ENCODE results near the gene SURF1.
A peak's percentile ranks its signal among the peaks of the same experiment; 100 is the strongest.
"Not testable (repeated sequence)": the region's sequence is repeated elsewhere in the genome, so short reads cannot be mapped to it uniquely, and the experiment has no call there.

The SURF1 gene

DNA sequence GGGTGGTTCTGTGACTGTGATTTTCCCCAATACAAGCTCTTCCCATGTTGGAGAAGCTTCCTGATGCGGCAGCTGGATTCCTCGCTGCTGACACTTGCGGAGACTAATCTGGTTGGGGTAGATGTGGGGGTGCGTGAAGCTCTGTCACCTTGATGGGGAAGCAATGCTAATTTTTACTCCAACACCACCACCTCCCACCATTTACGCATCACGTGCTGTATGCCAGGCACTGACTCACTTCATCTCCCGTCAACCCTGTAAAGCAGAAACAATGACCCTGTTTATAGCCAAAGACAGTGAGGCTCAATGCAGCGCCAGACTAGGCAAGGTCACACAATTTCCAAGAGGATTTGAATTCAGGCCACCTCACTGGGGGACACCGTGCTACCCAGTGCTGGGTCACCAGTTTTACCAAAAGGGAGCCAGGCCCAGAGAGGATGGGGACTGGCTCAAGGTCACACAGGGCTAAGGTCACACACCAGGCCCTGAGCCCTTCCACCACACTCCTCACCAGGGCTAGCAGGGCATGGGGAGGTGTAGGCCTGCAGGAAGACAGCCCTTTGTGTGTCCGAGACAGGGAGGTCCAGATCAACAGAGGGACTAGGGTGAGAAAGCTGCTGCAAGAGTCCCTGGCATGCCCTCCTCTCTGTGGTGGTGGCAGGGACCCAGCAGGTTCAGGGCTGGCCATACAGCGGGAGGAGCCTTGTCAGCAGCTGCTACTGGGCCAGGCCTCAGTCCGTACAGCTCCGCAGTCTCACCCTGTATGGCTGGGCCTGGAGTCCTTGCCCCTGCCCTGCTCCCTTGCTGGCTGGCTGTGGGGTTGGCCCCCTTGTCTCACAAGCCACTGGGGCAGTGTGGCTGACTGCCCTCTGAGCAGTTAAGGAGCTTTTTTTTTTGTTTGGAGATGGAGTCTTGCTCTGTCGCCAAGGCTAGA is 23.1 kb upstream of the SURF1 start:
- no peak overlapping the region for H3K9ac ChIP-seq (ENCODE audit: insufficient read length)
- H3K4me3 ChIP-seq: no peak overlapping the region
- no peak overlapping the region for H3K27ac ChIP-seq
- no peak for TF ChIP-seq POLR2AphosphoS5 (IDR thresholded peaks at IDR 0.05; ENCODE audit: borderline replicate concordance, low read depth, low read length)
- TF ChIP-seq FOXP2 (optimal IDR thresholded peaks at IDR 0.05; ENCODE audit: control extremely low read depth, extremely low read length, insufficient read depth): no peak
- TF ChIP-seq EZH2 (IDR thresholded peaks at IDR 0.05): no peak
- DNase-seq (ENCODE audit: low read depth, low spot score): no peak
- H3K36me3 ChIP-seq (ENCODE audit: insufficient read depth, low read length): no peaks in the 10 kb centered on the region
- H3K9me3 ChIP-seq (ENCODE audit: low read depth, low read length): no peaks in the 10 kb centered on the region

DNA sequence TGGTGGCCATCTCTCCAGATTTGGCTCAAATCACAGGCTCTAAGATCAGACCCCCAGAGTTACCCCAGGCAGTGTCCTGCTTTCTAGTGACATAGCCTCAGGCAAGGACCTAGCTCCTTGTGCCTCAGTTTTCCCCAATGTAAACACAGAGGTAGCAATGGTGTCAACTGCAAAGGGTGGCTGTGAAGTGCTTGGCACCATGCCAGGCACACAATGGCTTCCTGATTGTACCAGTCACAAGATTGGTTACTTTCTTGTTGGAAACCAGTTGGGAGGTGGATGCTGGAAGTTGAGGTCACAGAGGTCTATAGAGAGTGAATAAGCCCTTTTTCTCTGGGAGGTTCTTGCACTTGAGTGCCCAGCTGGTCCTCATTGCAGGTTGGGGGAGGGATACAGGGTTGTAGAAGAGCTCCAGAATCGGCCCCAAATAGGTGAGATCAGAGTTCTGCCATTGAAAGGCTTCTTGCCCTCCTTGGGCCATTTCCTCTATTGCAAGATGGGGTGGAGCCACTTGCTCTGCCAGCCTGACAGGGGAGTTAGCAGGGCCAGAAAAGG is 22.2 kb upstream of the SURF1 start:
- H3K27ac ChIP-seq: no peak overlapping the region
- H3K36me3 ChIP-seq (ENCODE audit: insufficient read depth, low read length): no peaks in the 10 kb centered on the region; the same call in 1 of the 2 replicates
- H3K4me3 ChIP-seq: no peak overlapping the region
- no peak overlapping the region for H3K9ac ChIP-seq (ENCODE audit: insufficient read length)
- TF ChIP-seq EZH2 (IDR thresholded peaks at IDR 0.05) (no peak), FOXP2 (optimal IDR thresholded peaks at IDR 0.05; ENCODE audit: control extremely low read depth, extremely low read length, insufficient read depth) (no peak), POLR2AphosphoS5 (IDR thresholded peaks at IDR 0.05; ENCODE audit: borderline replicate concordance, low read depth, low read length) (no peak)
- no peaks in the 10 kb centered on the region for H3K9me3 ChIP-seq (ENCODE audit: low read depth, low read length)
- DNase-seq (ENCODE audit: low read depth, low spot score): no peak

GRCh38 chr9:133377721-133378216 is 21.5 kb upstream of the SURF1 start:
- Histone ChIP-seq H3K9ac (ENCODE audit: insufficient read length) (no peak overlapping the region), H3K4me3 (no peak overlapping the region), H3K36me3 (ENCODE audit: insufficient read depth, low read length) (peaks cover 7% of the 10 kb centered on the region; the same call in 1 of the 2 replicates), H3K27ac (no peak overlapping the region), H3K9me3 (ENCODE audit: low read depth, low read length) (no peaks in the 10 kb centered on the region)
- no peak for DNase-seq (ENCODE audit: low read depth, low spot score)
- TF ChIP-seq FOXP2 (optimal IDR thresholded peaks at IDR 0.05; ENCODE audit: control extremely low read depth, extremely low read length, insufficient read depth) (no peak), EZH2 (IDR thresholded peaks at IDR 0.05) (no peak), POLR2AphosphoS5 (IDR thresholded peaks at IDR 0.05; ENCODE audit: borderline replicate concordance, low read depth, low read length) (no peak)

DNA sequence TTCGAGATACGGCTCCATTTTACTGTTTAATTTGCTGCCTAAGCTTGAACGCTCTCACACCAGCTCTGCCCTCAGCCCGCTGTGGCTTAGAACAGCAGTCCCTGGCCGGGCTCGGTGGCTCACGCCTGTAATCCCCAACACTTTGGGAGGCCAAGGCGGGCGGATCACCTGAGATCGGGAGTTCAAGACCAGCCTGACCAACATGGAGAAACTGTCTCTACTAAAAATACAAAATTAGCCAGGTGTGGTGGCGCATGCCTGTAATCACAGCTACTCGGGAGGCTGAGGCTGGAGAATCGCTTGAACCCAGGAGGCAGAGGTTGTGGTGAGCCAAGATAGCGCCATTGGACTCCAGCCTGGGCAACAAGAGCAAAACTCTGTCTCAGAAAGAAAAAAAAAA is 21.0 kb upstream of the SURF1 start:
- DNase-seq (ENCODE audit: low read depth, low spot score); H3K9ac ChIP-seq (ENCODE audit: insufficient read length); H3K9me3 ChIP-seq (ENCODE audit: low read depth, low read length); H3K27ac ChIP-seq; H3K4me3 ChIP-seq: not testable (repeated sequence)
- H3K36me3 ChIP-seq (ENCODE audit: insufficient read depth, low read length): peaks cover 12% of the 10 kb centered on the region; the same call in 1 of the 2 replicates

GRCh38 chr9:133375724-133376654 is 19.7 kb upstream of the SURF1 start, which contains the start of the genes STKLD1 and SURF4:
STKLD1 (plus strand) TSS chr9:133376366; CDS start chr9:133376474, 108 bp downstream.
SURF4 (minus strand) TSS chr9:133376060; CDS start chr9:133375969, 91 bp downstream.
- peak; percentile 45 for DNase-seq (ENCODE audit: low read depth, low spot score)
- TF ChIP-seq FOXP2 (optimal IDR thresholded peaks at IDR 0.05; ENCODE audit: control extremely low read depth, extremely low read length, insufficient read depth): no peak
- peak; percentile 33; the same call in 1 of the 2 replicates for TF ChIP-seq POLR2AphosphoS5 (IDR thresholded peaks at IDR 0.05; ENCODE audit: borderline replicate concordance, low read depth, low read length)
- H3K9me3 ChIP-seq (ENCODE audit: low read depth, low read length): no peaks in the 10 kb centered on the region
- H3K4me3 ChIP-seq: peak within 1 kb of the TSS; percentile 95
- H3K9ac ChIP-seq (ENCODE audit: insufficient read length): peak within 1 kb of the TSS; percentile 88
- peaks cover 12% of the 10 kb centered on the region; the same call in 1 of the 2 replicates for H3K36me3 ChIP-seq (ENCODE audit: insufficient read depth, low read length)
- H3K27ac ChIP-seq: peak within 1 kb of the TSS; percentile 87

GRCh38 chr9:133375116-133375723 is 18.9 kb upstream of the SURF1 start:
- H3K9me3 ChIP-seq (ENCODE audit: low read depth, low read length): no peaks in the 10 kb centered on the region
- H3K27ac ChIP-seq: peak overlapping the region; percentile 87
- peak overlapping the region; percentile 88 for H3K9ac ChIP-seq (ENCODE audit: insufficient read length)
- TF ChIP-seq EZH2 (IDR thresholded peaks at IDR 0.05) (no peak), FOXP2 (optimal IDR thresholded peaks at IDR 0.05; ENCODE audit: control extremely low read depth, extremely low read length, insufficient read depth) (no peak)
- DNase-seq (ENCODE audit: low read depth, low spot score): no peak
- H3K4me3 ChIP-seq: peak overlapping the region; percentile 95
- peaks cover 19% of the 10 kb centered on the region; the same call in 1 of the 2 replicates for H3K36me3 ChIP-seq (ENCODE audit: insufficient read depth, low read length)

DNA sequence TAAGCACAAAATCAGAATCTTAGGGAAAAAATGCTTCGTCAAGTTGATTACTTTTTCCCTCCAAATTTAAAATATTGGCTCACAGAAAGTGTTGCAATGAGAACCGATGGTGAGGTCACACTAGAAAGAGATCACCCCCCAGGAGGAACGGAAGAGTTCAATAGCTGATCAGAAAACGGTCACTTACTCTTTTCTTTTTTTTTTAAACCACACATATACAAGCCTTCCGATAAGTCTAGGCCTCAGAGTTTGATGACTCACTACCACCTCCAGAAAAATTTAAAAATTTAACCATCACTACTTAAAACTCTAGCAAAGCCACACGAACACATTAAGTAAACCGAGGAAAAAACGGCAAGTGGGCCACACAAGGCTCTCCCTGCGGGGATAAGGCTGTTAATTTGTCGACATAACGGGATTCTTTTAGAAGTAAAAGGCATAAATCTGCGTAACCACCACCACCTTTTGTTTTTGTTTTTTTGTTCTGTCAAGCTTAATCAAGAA is 18.4 kb upstream of the SURF1 start:
- no peak for TF ChIP-seq FOXP2 (optimal IDR thresholded peaks at IDR 0.05; ENCODE audit: control extremely low read depth, extremely low read length, insufficient read depth)
- TF ChIP-seq EZH2 (IDR thresholded peaks at IDR 0.05): no peak
- no peak for TF ChIP-seq POLR2AphosphoS5 (IDR thresholded peaks at IDR 0.05; ENCODE audit: borderline replicate concordance, low read depth, low read length)
- peaks cover 24% of the 10 kb centered on the region; the same call in 1 of the 2 replicates for H3K36me3 ChIP-seq (ENCODE audit: insufficient read depth, low read length)
- H3K4me3 ChIP-seq: peak overlapping the region; percentile 95
- no peaks in the 10 kb centered on the region for H3K9me3 ChIP-seq (ENCODE audit: low read depth, low read length)
- H3K9ac ChIP-seq (ENCODE audit: insufficient read length): peak overlapping the region; percentile 88
- H3K27ac ChIP-seq: no peak overlapping the region; the same call in 1 of the 2 replicates
- no peak for DNase-seq (ENCODE audit: low read depth, low spot score)
